SK-MEL-5 (cell line): ENCODE results near the gene TMEM170B. TPM values are rescaled to one million over a fixed set of nuclear protein-coding genes. Genes with fewer than 3 reads are reported as not detected.
A peak's percentile ranks its signal among the peaks of the same experiment; 100 is the strongest.
"Not testable (repeated sequence)": the region's sequence is repeated elsewhere in the genome, so short reads cannot be mapped to it uniquely, and the experiment has no call there.

Experiments used
- DNase-seq: peaks from one replicate; pipeline ENCODE4 v3.0.0-alpha.2; 2016; ENCODE audit warnings: low read depth, low spot score
- in situ Hi-C: cut with HindIII; loops from 2 replicates; pipeline ENCODE4 v1.10.0; 2016; ENCODE audit warnings: low sequenced_read_pairs, high pct_unique_total_duplicates, low pct_unique_long_range_greater_than_20kb
- total RNA-seq: library from RNA; depleted of rRNA; stranded (reverse); fragments of >200 nt; shearing (Covaris generic); gene quantifications from 2 replicates; pipeline ENCODE4 v1.2.3, GENCODE V29; 2014

TMEM170B gene
- total RNA-seq, 1 experiment from 2014 or later = 5.8 TPM

DNA sequence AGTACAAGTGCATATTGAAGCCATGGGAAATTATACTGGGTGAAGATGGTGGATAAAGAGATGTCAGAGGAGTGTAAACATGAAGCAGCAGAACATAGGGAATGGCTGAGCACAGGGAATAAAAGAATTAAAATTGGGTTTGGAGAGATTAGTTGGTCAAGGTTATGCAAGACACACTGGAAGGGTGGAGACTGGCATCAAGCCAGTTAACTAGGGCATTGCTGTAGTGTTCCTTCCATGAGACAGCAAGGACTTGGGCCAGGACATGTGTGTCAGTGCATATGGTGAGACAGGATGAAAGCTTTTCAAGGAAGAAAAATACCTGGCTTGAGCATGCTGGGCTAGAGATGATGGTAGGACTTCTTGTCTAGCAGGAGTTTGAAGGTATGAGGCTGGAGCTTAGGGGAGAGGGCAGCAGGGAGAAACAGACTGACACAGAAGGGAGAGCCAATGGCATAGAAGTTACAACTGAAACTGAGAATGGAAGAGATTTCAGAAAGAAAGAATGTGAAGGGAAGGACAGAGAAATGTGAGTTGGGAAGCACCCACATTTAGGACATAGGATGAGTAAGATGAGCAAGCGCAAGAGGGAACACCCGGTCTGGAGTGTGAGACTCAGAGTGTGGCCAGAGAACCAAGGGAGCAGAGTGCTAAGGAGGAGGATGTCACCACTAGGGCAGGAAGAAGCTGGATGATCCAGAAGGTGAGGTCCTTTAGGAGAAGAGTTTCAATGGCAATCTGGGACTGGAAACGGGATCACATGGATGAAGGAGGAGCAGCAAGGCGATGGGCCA is 14.5 kb upstream of the TMEM170B start:
- DNase-seq = no peak
- in situ Hi-C loops = no loop called here

DNA sequence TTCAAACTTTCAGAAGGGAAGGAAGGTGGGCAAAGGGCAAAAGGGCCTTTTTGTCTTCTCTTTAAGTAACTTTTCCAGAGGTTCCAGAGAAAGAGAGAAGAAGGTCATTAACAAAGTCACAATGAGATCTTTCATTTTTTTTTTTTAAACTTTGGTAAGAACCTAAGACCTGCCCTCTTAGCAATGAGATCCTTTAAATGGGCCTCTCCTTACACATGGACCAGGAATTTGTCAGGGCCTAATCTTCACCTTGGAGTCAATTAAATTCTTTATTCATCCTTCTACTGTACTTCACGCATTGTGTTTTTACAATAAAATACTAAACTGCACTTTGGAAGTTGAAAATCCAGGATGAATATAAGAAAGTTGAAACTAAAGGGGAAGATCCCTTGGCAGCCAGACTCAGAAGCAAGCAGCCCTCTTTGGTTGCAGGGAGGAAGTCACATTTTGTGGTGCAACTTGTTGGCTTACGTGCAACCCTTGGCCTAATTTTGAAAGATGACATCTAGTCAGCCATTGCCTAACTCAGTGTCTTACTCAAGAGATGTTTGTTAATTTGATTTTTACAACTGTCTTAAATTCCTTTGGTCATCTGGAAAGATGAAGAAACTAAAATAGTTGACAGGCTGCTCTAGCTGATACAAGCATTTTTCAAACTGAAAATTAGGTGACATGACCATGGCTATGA is 11.9 kb upstream of the TMEM170B start:
- no peak for DNase-seq
- in situ Hi-C loops = no loop called here

- no peak for DNase-seq
- in situ Hi-C loops = no loop called here
Measured at GRCh38 chr6:11526156-11526505, 11.4 kb upstream of the TMEM170B start.

- DNase-seq = no peak
- in situ Hi-C loops = no loop called here
Measured at GRCh38 chr6:11527274-11527870, 10.2 kb upstream of the TMEM170B start.

- in situ Hi-C loops = no loop called here
- no peak for DNase-seq
Measured at GRCh38 chr6:11528996-11529395, 8.6 kb upstream of the TMEM170B start.

DNA sequence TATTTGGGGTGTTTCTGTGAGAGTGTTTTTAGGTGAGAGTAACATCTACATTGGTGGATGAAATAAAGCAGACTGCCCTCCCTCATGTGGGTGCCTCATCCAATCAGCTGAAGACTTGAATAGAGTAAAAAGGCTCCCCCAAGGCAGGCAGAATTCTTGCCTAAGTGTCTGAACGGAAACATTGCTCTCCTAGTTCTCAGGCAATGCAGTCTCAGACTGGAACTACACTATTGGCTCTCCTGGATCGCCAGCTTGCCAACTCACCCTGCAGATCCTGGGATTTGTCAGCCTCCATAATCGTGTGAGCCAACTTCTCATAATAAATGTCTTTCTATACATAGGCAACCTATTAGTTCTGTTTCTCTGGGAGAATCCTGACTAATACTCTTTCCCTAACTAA is 5.5 kb upstream of the TMEM170B start:
- in situ Hi-C loops = no loop called here
- peak; percentile 38 for DNase-seq

GRCh38 chr6:11534561-11534960 is 3.0 kb upstream of the TMEM170B start:
- DNase-seq = no peak
- in situ Hi-C loops = no loop called here

- in situ Hi-C loops = no loop called here
- DNase-seq = peak; percentile 45
Measured at GRCh38 chr6:11535801-11536230, 1.7 kb upstream of the TMEM170B start.

- DNase-seq = peak; percentile 21
- in situ Hi-C loops = no loop called here
Measured at GRCh38 chr6:11536795-11537194, 754 bp upstream of the TMEM170B start.

DNA sequence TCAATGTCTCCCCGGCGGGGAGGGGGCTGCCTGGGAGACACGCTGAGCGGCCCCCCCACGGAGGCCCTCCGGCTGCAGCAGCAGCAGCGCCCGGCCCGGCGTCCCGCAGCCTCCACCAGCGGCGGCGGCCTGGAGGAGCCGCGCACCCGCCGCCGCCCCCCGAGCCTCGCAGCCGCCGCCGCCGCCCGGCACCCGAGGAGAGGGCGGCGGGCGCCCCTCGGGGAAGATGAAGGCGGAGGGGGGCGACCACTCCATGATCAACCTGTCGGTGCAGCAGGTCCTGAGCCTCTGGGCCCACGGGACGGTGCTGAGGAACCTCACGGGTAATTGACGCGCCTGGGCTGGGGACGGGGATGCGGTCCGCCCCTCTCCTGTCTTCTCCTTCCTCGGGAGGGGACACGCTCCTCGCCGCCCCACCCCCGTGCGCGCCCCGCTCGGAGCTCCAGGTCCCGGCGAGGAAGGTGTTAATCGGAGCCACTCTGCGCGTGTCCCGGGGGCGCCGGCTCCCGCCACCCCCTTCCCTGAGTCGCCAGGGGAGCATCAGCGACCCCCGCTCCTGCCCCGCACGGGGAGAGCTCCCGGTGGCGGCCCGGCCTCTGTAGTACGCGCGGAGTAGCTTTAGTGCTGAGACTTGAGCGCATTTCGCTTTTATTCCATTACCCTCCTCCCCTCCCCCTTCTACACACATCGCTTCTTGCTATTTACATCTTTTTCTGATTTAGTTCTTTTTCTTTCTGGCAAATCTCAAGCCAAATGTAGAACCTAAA is 686 bp downstream of the TMEM170B start:
- peak; percentile 49 for DNase-seq
- in situ Hi-C loops = no loop called here

DNA sequence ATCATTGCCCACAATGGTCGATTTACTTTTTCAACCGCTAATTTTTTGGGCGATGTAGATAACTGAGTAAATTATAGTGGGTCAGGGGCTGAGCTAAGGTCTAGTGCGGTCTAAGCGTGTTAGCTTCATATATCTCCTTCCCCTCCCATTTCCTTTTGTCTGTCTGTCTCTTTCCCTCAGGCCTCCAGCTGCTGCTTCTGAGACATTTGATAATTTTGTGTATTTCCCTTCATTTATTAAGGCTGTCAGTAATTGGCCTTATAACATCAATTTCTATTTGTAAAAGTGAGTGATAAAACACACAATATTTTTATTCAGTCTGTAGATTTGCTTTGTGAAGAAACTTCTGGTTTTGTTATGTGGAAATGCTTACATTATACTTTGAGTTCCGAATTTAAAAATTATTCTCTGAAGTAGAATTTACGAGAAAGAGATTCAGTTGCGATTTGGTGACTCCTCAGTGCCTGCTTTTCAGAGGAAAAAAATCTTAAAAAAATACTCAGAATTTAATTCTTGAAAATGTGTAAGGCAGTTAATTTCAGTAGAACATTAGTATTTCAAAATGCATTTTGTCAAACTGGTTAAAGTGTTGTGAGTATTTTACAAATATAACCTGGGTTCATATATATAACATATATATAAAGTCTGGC is 1.4 kb downstream of the TMEM170B start:
- DNase-seq = no peak
- in situ Hi-C loops = no loop called here

- no peak for DNase-seq
- in situ Hi-C loops = no loop called here
Measured at GRCh38 chr6:11542863-11543262, 5.3 kb downstream of the TMEM170B start.

DNA sequence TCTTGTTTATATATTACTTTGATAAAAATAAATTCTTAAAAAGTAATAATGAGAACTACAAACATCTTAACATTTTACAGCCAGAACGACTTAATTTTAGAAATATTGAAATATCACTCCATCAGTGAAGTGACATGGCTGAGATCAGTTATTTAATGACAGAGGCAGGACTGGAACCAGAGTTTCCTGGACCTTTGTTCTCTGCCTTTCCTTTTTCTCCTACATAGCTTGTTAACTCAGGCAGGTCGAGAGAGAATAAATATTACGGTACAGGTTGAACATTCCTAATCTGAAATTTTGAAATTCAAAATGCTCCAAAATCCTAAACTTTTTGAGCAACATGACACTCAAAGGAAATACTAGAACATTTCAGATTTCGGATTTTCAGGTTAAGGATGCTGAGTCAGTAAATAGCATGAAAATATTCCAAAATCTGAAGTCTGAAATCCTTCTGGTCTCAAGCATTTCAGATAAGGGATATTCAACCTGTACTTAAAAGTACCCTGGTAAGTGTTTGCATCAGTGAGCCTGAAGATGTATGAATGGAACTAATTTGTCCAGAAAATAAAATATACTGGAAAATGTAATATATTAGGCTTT is 6.5 kb downstream of the TMEM170B start:
- no peak for DNase-seq
- in situ Hi-C loops = no loop called here

DNA sequence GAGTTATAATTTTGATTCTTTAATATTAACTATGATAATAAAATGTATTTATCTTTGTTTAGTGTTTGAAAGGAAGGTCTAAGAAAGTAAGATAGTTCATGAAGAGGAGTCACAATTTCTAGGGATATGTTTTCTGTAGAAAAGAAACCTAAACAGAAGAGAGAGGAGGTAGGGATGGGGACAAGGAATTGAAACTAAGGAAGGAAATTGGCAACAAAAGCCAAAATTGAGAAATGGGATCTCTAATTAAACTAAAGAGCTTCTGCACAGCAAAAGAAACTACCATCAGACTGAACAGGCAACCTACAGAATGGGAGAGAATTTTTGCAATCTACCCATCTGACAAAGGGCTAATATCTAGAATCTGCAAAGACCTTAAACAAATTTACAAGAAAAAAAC is 10.3 kb downstream of the TMEM170B start:
- in situ Hi-C loops, DNase-seq: not testable (repeated sequence)

DNA sequence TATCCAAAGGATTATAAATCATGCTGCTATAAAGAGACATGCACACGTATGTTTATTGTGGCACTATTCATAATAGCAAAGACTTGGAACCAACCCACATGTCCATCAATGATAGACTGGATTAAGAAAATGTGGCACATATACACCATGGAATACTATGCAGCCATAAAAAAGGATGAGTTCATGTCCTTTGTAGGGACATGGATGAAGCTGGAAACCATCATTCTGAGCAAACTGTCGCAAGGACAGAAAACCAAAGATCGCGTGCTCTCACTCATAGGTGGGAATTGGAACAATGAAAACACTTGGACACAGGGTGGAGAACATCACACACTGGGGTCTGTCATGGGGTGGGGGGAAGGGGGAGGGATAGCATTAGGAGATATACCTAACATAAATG is 11.0 kb downstream of the TMEM170B start:
- DNase-seq, in situ Hi-C loops: not testable (repeated sequence)

GRCh38 chr6:11551053-11551452 is 13.5 kb downstream of the TMEM170B start:
- in situ Hi-C loops = no loop called here
- DNase-seq = no peak

DNA sequence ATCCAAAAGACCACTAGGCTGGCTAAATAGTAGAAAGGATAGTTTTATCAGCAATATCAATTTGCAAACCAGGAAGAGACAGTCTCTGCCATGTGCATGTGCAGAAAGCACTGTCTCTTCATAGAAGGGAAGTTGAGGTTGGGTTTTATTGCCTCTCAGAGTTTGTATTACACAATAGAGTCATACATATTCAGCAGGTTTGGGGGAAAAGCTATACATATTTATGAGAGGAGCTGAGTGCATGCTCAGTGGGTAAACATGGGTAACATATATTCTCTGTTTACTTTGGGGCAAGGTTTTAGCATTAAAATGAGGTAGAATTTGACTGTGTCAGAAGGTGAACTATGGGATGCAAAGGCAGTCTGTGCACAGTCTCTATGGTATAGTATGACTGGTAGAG is 14.9 kb downstream of the TMEM170B start:
- DNase-seq = no peak
- in situ Hi-C loops = no loop called here
